Omental fat pad (tissue), 4 donors: ENCODE data around the gene ACSS1. TPM values are rescaled to one million over a fixed set of nuclear protein-coding genes. Genes with fewer than 3 reads are reported as not detected.

Experiments
- ATAC-seq: fragments of 150-250 bp; one replicate; pipeline ENCODE4 v1.9.1; 2016; ENCODE audit warnings: mild to moderate bottlenecking, moderate library complexity; ENCODE audit not compliant: low FRiP score
- DNase-seq: peaks from one replicate; pipeline ENCODE4 v3.0.0-alpha.2; 2019; ENCODE audit warnings: low spot score
- CTCF ChIP-seq, 3 donors: fragments of 450-650 bp; IDR thresholded peaks; one replicate each; pipeline ENCODE4 v1.5.1; 2016 to 2017; ENCODE audit warnings: antibody characterized with exemption in 3 of 3, mild to moderate bottlenecking in 3 of 3, moderate library complexity in 2 of 3
- total RNA-seq, 4 donors: library from RNA; depleted of rRNA; stranded (reverse); fragments of >200 nt; gene quantifications; one replicate each; pipeline ENCODE4 v1.1.0, GENCODE V29; 2016

ACSS1 gene
- total RNA-seq, 4 donors from 2014 or later: 15.9 to 45.4 (median 19.0) TPM

- no peak for ATAC-seq
- no peak for DNase-seq
- TF ChIP-seq CTCF (IDR thresholded peaks at IDR 0.05): no peak
Observed at GRCh38 chr20:25013478-25014380, 44.2 kb downstream of the ACSS1 start.

- ATAC-seq (no peak), DNase-seq (no peak)
- TF ChIP-seq CTCF (IDR thresholded peaks at IDR 0.05): no peak
Observed at GRCh38 chr20:25012616-25013189, 45.2 kb downstream of the ACSS1 start.

- no peak for DNase-seq
- no peak for ATAC-seq
- TF ChIP-seq CTCF (IDR thresholded peaks at IDR 0.05): no peak
Observed at GRCh38 chr20:25011831-25012241, 46.1 kb downstream of the ACSS1 start.

DNA sequence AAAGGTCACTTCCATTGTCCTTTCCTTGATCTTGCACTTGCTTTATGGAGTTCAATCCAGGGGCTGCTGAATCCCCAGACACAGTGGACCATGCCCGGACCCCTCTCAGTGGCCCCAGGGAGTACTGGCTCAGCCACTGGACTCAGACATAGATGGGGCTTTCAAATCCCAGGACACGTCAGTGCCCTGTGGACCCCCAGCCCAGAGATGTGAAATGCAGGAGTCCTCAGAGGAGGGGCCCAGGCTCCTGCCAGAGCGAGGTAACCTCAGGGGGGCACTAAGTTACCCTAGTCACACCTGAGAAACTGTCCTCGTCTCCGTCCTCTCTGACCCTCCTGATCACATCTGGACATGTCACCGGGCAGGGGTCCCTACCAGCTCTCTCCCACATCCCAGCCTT, 46.7 kb downstream of the ACSS1 start:
- DNase-seq: no peak
- ATAC-seq: no peak
- TF ChIP-seq CTCF (IDR thresholded peaks at IDR 0.05): no peak

- DNase-seq (no peak), ATAC-seq (no peak)
- TF ChIP-seq CTCF (IDR thresholded peaks at IDR 0.05): no peak
Observed at GRCh38 chr20:25009218-25010145, 48.5 kb downstream of the ACSS1 start.

- ATAC-seq (no peak), DNase-seq (no peak)
- TF ChIP-seq CTCF (IDR thresholded peaks at IDR 0.05): no peak
Observed at GRCh38 chr20:25008388-25009217, 49.3 kb downstream of the ACSS1 start.
